Measurements from ENCODE around the gene ATP8B1.
"Not testable (repeated sequence)": the region's sequence is repeated elsewhere in the genome, so short reads cannot be mapped to it uniquely, and the experiment has no call there.

ATP8B1 gene

DNA sequence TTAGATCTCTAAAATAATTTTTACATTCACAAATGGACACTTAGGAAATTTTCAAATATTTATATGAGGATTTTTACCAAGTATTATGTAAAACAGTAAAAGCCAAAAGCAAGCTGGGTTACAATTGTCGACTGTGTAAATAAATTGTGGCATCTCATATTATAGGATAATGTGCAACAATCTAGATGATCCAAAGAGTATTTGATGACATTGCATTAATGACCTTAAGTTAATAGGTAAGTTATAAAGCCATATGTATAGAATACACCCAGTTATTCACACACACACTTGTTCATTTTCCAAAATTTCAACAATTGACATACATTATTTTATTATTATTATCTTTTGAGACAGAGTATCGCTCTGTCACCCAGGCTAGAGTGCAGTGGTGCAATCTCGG lies 69.3 kb downstream of the ATP8B1 start:
- H3K4me3 ChIP-seq (ENCODE audit: control insufficient read depth, low read depth, low read length), result no peak overlapping the region
- DNase-seq (ENCODE audit: low read depth), result no peak
- TF ChIP-seq, protein P1, sequence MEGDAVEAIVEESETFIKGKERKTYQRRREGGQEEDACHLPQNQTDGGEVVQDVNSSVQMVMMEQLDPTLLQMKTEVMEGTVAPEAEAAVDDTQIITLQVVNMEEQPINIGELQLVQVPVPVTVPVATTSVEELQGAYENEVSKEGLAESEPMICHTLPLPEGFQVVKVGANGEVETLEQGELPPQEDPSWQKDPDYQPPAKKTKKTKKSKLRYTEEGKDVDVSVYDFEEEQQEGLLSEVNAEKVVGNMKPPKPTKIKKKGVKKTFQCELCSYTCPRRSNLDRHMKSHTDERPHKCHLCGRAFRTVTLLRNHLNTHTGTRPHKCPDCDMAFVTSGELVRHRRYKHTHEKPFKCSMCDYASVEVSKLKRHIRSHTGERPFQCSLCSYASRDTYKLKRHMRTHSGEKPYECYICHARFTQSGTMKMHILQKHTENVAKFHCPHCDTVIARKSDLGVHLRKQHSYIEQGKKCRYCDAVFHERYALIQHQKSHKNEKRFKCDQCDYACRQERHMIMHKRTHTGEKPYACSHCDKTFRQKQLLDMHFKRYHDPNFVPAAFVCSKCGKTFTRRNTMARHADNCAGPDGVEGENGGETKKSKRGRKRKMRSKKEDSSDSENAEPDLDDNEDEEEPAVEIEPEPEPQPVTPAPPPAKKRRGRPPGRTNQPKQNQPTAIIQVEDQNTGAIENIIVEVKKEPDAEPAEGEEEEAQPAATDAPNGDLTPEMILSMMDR (conservative IDR thresholded peaks at IDR 0.05; ENCODE audit: control insufficient read depth, insufficient read depth, low read depth, low read length), result no peak

DNA sequence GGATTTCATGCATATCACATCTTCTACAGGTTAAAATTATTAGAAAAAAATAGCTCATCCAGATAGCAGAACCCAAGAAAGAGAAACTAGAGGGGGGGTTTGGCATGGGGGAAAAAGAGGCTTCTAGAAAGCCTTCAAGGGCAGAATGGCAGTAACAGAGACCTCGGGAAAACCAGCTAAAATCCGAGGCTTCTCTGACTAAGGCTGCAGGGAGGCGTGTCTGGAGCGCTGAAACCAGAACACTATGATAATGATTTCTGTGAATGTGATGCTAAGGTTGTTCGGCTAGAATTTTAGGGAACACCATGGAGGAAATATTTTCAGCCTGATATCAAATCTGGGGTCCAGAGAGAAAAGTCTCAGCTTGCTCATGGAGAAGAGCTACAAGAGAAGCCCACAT lies 73.0 kb downstream of the ATP8B1 start:
- TF ChIP-seq, protein P1 (conservative IDR thresholded peaks at IDR 0.05; ENCODE audit: control insufficient read depth, insufficient read depth, low read depth, low read length), result no peak
- DNase-seq (ENCODE audit: low read depth), result no peak
- no peak overlapping the region for H3K4me3 ChIP-seq (ENCODE audit: control insufficient read depth, low read depth, low read length)

DNA sequence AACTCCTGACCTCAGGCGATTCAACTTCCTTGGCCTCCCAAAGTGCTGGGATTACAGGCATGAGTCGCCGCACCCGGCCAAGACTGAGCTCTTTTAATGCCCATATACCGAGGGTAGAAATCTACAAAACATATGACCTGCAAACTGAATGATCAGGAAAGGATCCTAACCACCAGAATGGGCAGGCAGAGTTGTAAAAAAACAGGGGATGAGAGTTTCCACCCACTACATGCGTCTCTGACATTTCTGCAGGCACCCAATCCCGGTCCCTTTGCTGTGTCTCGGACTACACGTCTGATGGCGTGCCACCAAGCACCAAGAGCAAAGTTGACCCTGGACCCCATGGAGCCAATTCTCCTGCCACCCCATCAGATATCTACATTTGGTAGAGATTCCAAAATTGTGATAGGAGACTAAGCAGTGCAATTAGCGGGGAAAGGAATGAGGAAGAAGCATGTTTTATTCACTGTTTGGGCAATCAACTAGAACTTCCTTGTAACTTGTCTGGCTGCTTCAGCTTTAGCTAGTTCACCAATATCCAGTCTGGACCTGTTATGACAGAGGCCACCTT lies 74.1 kb downstream of the ATP8B1 start:
- peak; percentile 30 for DNase-seq (ENCODE audit: low read depth)
- H3K4me3 ChIP-seq (ENCODE audit: control insufficient read depth, low read depth, low read length), result no peak overlapping the region
- TF ChIP-seq, protein P1 (conservative IDR thresholded peaks at IDR 0.05; ENCODE audit: control insufficient read depth, insufficient read depth, low read depth, low read length), result no peak

DNA sequence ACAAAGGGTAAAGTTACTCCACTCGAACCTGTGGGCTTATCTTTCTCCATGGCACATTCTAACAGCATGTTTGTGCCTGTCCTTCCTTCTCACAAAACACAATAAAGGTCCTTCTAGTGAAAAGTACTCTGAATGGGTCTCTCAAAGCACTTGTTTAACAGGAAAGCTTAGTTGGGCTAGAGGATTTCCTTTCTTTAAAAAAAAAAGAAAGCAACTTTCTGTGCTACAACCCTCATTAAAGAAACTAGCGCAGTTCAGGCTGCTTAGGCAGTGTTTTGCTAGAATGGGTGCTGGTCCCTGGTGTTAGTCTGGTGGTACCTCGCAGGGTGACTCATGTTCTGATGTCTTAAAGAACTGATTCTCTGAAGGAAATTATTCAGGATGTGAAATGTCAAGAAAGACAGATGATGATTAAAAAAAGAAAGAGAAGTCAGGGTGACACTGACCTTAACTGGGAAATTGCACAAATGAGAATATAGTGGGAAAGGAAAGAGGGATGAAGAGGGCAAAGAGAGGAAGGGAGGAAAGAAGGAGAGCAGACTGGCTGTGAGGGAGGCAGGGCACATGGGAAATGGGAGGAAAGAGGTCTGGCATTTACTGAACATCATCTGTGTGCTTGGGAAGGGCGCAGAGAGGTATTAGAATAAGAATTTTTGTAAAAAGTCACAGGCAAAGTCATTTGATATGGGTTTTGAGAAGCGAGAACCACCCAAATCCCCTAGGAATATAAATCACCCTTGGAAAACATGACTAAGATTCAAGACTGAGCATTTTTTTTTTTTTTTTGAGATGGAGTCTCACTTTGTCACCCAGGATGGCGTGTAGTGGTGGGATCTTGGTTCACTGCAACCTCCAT lies 74.9 kb downstream of the ATP8B1 start:
- TF ChIP-seq, protein P1 (conservative IDR thresholded peaks at IDR 0.05; ENCODE audit: control insufficient read depth, insufficient read depth, low read depth, low read length), result no peak
- H3K4me3 ChIP-seq (ENCODE audit: control insufficient read depth, low read depth, low read length), result no peak overlapping the region
- peak; percentile 70 for DNase-seq (ENCODE audit: low read depth)

DNA sequence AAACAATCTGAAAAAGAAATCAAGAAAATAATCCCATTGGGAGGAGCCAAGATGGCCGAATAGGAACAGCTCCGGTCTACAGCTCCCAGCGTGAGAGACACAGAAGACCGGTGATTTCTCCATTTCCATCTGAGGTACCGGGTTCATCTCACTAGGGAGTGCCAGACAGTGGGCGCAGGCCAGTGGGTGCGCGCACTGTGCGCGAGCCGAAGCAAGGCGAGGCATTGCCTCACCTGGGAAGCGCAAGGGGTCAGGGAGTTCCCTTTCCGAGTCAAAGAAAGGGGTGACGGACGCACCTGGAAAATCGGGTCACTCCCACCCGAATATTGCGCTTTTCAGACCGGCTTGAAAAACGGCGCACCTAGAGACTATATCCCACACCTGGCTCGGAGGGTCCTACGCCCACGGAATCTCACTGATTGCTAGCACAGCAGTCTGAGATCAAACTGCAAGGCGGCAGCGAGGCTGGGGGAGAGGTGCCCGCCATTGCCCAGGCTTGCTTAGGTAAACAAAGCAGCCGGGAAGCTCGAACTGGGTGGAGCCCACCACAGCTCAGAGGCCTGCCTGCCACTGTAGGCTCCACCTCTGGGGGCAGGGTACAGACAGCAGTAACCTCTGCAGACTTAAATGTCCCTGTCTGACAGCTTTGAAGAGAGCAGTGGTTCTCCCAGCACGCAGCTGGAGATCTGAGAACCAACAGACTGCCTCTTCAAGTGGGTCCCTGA lies 83.7 kb downstream of the ATP8B1 start:
- not testable (repeated sequence) for H3K4me3 ChIP-seq (ENCODE audit: control insufficient read depth, low read depth, low read length); DNase-seq (ENCODE audit: low read depth)

DNA sequence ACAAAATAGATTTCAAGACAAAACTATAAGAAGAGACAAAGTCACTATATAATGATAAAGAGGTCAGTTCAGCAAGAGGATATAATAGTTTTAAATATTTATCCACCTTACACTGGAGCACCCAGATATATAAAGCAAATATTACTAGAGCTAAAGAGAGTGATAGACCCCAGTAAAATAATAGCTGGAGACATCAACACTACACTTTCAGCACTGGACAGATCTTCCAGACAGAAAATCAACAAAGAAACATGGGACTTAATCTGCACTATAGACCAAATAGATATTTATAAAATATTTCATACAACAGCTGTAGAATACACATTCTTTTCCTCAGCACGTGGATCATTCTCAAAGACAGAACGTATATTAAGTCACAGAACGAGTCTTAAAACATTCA lies 86.6 kb downstream of the ATP8B1 start:
- no peak for DNase-seq (ENCODE audit: low read depth)
- H3K4me3 ChIP-seq (ENCODE audit: control insufficient read depth, low read depth, low read length), result no peak overlapping the region
- TF ChIP-seq, protein P1 (conservative IDR thresholded peaks at IDR 0.05; ENCODE audit: control insufficient read depth, insufficient read depth, low read depth, low read length), result no peak

DNA sequence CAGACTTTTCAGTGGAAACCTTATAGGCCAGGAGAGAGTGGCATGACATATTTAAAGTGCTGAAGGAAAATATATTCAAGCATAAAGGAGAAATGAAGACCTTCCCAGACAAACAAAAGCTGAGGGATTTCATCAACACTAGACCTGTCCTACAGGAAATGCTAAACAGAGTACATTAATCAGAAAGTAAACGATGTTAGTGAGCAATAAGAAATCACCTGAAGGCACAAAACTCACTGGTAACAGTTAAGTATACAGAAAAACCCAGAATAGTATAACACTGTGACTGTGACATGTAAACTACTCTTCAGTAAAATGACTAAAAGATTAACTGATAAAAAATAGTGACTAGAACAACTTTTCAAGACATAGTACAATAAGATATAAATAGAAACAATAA lies 87.4 kb downstream of the ATP8B1 start:
- no peak for DNase-seq (ENCODE audit: low read depth)
- TF ChIP-seq, protein P1 (conservative IDR thresholded peaks at IDR 0.05; ENCODE audit: control insufficient read depth, insufficient read depth, low read depth, low read length), result no peak
- no peak overlapping the region for H3K4me3 ChIP-seq (ENCODE audit: control insufficient read depth, low read depth, low read length)

Data from fibroblast of mammary gland (primary cell).